GM11168 (cell line): ENCODE data around the gene ARL17B.
"Not testable (repeated sequence)": the region's sequence is repeated elsewhere in the genome, so short reads cannot be mapped to it uniquely, and the experiment has no call there.

Experiments used
- in situ Hi-C: fragments of 300-500 bp; cut with MboI; formaldehyde crosslinking; loops from one replicate; pipeline ENCODE4 v1.12.0; 2022; ENCODE audit warnings: low sequenced_read_pairs; ENCODE audit not compliant: unreplicated experiment

ARL17B gene

GRCh38 chr17:46361755-46362154 lies at the start of gene ARL17B:
TSS of gene ARL17B (minus strand) at chr17:46361766. CDS start at chr17:46358397, 3,369 bp downstream.
- in situ Hi-C loops: not testable (repeated sequence)

- in situ Hi-C loops: not testable (repeated sequence)
These were observed 48.3 kb upstream of the ARL17B start for GRCh38 chr17:46409864-46410263.

GRCh38 chr17:46407155-46407554 lies 45.6 kb upstream of the ARL17B start:
- in situ Hi-C loops: not testable (repeated sequence)

- in situ Hi-C loops: not testable (repeated sequence)
These were observed 39.6 kb upstream of the ARL17B start for GRCh38 chr17:46401033-46401787.

GRCh38 chr17:46400543-46400942 lies 39.0 kb upstream of the ARL17B start:
- in situ Hi-C loops: not testable (repeated sequence)

- in situ Hi-C loops: not testable (repeated sequence)
These were observed 38.4 kb upstream of the ARL17B start for GRCh38 chr17:46399993-46400392.

GRCh38 chr17:46396292-46396691 lies 34.7 kb upstream of the ARL17B start:
- in situ Hi-C loops: not testable (repeated sequence)

- in situ Hi-C loops: not testable (repeated sequence)
These were observed 32.1 kb upstream of the ARL17B start for GRCh38 chr17:46393702-46394101.

GRCh38 chr17:46385491-46385890 lies 23.9 kb upstream of the ARL17B start:
- in situ Hi-C loops: not testable (repeated sequence)

- in situ Hi-C loops: not testable (repeated sequence)
These were observed 21.6 kb upstream of the ARL17B start for GRCh38 chr17:46383118-46383517.

GRCh38 chr17:46373418-46373817 lies 11.9 kb upstream of the ARL17B start:
- in situ Hi-C loops: not testable (repeated sequence)

GRCh38 chr17:46372236-46373229 lies 11.0 kb upstream of the ARL17B start:
- in situ Hi-C loops: not testable (repeated sequence)

- in situ Hi-C loops: not testable (repeated sequence)
These were observed 6.0 kb upstream of the ARL17B start for GRCh38 chr17:46367520-46367919.

- in situ Hi-C loops: not testable (repeated sequence)
These were observed 326 bp downstream of the ARL17B start for GRCh38 chr17:46361145-46361735.

- in situ Hi-C loops: not testable (repeated sequence)
These were observed 7.7 kb downstream of the ARL17B start for GRCh38 chr17:46353856-46354255.

- in situ Hi-C loops: loop anchor here (25.0 kb wide), 1 partner anchor 237 kb away; no protein-coding TSS in a partner anchor
These were observed 12.5 kb downstream of the ARL17B start for GRCh38 chr17:46349060-46349459.

GRCh38 chr17:46348345-46348744 lies 13.2 kb downstream of the ARL17B start:
- in situ Hi-C loops: loop anchor here (25.0 kb wide), 1 partner anchor 236 kb away; no protein-coding TSS in a partner anchor

- in situ Hi-C loops: loop anchor here (25.0 kb wide), 1 partner anchor 230 kb away; no protein-coding TSS in a partner anchor
These were observed 19.4 kb downstream of the ARL17B start for GRCh38 chr17:46342131-46342530.

- in situ Hi-C loops: loop anchor here (25.0 kb wide), 1 partner anchor 229 kb away; no protein-coding TSS in a partner anchor
These were observed 20.3 kb downstream of the ARL17B start for GRCh38 chr17:46341220-46341619.

- in situ Hi-C loops: not testable (repeated sequence)
These were observed 66.7 kb downstream of the ARL17B start, which contains the start of gene LRRC37A for GRCh38 chr17:46294831-46295230. TSS of gene LRRC37A (plus strand) at chr17:46295131. CDS start at chr17:46295134, 3 bp downstream.
